Lower leg skin (tissue), 3 donors: ENCODE measurements around the gene KLHL42.

Source experiments
- CTCF ChIP-seq, 3 donors: fragments of 450-650 bp; IDR thresholded peaks; one replicate each; pipeline ENCODE4 v1.5.1; 2016; ENCODE audit warnings: antibody characterized with exemption in 3 of 3, mild to moderate bottlenecking in 3 of 3, moderate library complexity in 2 of 3
- POLR2A ChIP-seq, 2 donors: fragments of 450-650 bp; IDR thresholded peaks; one replicate each; pipeline ENCODE4 v1.6.1; 2016 to 2017; ENCODE audit warnings: antibody characterized with exemption in 2 of 2, mild to moderate bottlenecking in 1 of 2, moderate library complexity in 1 of 2

GRCh38 chr12:27841392-27841882 is 61.4 kb downstream of the KLHL42 start:
- TF ChIP-seq POLR2A (IDR thresholded peaks at IDR 0.05) (no peak), CTCF (IDR thresholded peaks at IDR 0.05) (no peak)
